Tibial nerve (tissue), 4 donors: ENCODE results near the gene ONECUT1. TPM values are rescaled to one million over a fixed set of nuclear protein-coding genes. Genes with fewer than 3 reads are reported as not detected.

Experiments used
- DNase-seq, 2 donors: peaks; one replicate each; pipeline ENCODE4 v3.0.0-alpha.2; 2019; ENCODE audit warnings: low spot score in 2 of 2
- H3K27ac ChIP-seq, 4 donors: fragments of 200-600 bp; sonication (generic) in 3 of 4; one replicate each; pipeline ENCODE4 v1.5.1; 2017 to 2019; ENCODE audit warnings: mild to moderate bottlenecking in 1 of 4
- H3K27me3 ChIP-seq, 2 donors: fragments of 200-600 bp; sonication (generic) in 1 of 2; one replicate each; pipeline versions ENCODE4 v1.5.1 to v1.6.0; 2017 to 2019
- H3K36me3 ChIP-seq, 3 donors: fragments of 200-600 bp; sonication (generic); one replicate each; pipeline ENCODE4 v1.5.1; 2018 to 2019
- H3K4me1 ChIP-seq, 4 donors: fragments of 200-600 bp; sonication (generic) in 3 of 4; one replicate each; pipeline ENCODE4 v1.5.1; 2017 to 2019
- H3K4me3 ChIP-seq, 4 donors: fragments of 200-600 bp; sonication (generic) in 3 of 4; one replicate each; pipeline ENCODE4 v1.5.1; 2017 to 2019; ENCODE audit warnings: mild to moderate bottlenecking in 1 of 4, moderate library complexity in 1 of 4
- H3K9me3 ChIP-seq, 4 donors: fragments of 200-600 bp; sonication (generic) in 3 of 4; one replicate each; pipeline ENCODE4 v1.5.1; 2017 to 2019
- EP300 ChIP-seq, 2 donors: sonication (generic); formaldehyde crosslinking; IDR thresholded peaks; one replicate each; pipeline ENCODE4 v1.6.1; 2017; ENCODE audit warnings: antibody characterized with exemption in 2 of 2, mild to moderate bottlenecking in 1 of 2
- POLR2A ChIP-seq, 2 donors: fragments of 450-650 bp; IDR thresholded peaks; one replicate each; pipeline ENCODE4 v1.6.1; 2017; ENCODE audit warnings: antibody characterized with exemption in 2 of 2, mild to moderate bottlenecking in 2 of 2, moderate library complexity in 2 of 2
- WGBS, 2 donors: methylation state at CpG; one replicate each; pipeline ENCODE4 v1.1.5; 2018; 5-methylcytosine and 5-hydroxymethylcytosine counted together
- total RNA-seq, 4 donors: library from RNA; depleted of rRNA; stranded (reverse); fragments of >200 nt; gene quantifications; one replicate each; pipeline ENCODE4 v1.1.0, GENCODE V29; 2016
- TF ChIP-seq, protein P1 (sequence below), 5 experiments: fragments of 200-600 bp in 3 of 5; fragments of 450-650 bp in 2 of 5; sonication (generic) in 3 of 5; IDR thresholded peaks; one replicate each; pipeline ENCODE4 v1.5.1; 2016 to 2019; ENCODE audit warnings: antibody characterized with exemption in 5 of 5, mild to moderate bottlenecking in 3 of 5, moderate library complexity in 2 of 5

Gene ONECUT1
- total RNA-seq, 4 donors from 2014 or later: 0.22 to 2.4 TPM; not detected in 2

DNA sequence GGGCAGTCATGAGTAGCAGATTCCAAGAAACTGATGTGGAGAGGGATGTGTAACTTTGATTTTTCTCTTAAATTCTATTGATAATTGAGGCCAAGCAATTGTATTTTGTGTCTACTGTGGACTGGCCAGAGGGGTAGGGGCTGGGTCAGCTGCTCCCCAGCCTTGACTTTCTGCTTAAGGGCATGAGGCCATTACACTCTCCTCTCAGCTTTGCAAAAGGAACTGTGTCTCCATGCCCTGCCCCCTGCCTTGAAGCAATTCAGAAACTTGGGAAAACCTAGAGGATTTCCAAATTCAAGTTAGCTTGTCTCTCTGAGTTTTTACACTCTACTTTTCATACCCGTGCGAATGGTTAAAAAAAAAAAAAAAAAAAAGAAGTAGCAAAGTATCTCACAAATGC, 38.6 kb downstream of the ONECUT1 start:
- WGBS, 2 donors: 61 to 76% methylated on average over 2 of the region's 2 CpGs
- TF ChIP-seq POLR2A (IDR thresholded peaks at IDR 0.05): no peak
- TF ChIP-seq, protein P1, sequence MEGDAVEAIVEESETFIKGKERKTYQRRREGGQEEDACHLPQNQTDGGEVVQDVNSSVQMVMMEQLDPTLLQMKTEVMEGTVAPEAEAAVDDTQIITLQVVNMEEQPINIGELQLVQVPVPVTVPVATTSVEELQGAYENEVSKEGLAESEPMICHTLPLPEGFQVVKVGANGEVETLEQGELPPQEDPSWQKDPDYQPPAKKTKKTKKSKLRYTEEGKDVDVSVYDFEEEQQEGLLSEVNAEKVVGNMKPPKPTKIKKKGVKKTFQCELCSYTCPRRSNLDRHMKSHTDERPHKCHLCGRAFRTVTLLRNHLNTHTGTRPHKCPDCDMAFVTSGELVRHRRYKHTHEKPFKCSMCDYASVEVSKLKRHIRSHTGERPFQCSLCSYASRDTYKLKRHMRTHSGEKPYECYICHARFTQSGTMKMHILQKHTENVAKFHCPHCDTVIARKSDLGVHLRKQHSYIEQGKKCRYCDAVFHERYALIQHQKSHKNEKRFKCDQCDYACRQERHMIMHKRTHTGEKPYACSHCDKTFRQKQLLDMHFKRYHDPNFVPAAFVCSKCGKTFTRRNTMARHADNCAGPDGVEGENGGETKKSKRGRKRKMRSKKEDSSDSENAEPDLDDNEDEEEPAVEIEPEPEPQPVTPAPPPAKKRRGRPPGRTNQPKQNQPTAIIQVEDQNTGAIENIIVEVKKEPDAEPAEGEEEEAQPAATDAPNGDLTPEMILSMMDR (IDR thresholded peaks at IDR 0.05): no peak
- no peak for TF ChIP-seq EP300 (IDR thresholded peaks at IDR 0.05)

GRCh38 chr15:52749258-52749657, 40.9 kb downstream of the ONECUT1 start:
- no peak overlapping the region for H3K4me3 ChIP-seq
- 52 to 58% methylated on average over 4 of the region's 4 CpGs for WGBS, 2 donors
- no peaks in the 10 kb centered on the region for H3K4me1 ChIP-seq
- no peak overlapping the region for H3K27ac ChIP-seq
- DNase-seq: no peak
- peaks cover 0 to 45% of the 10 kb centered on the region in 2 donors for H3K27me3 ChIP-seq
- no peaks in the 10 kb centered on the region for H3K9me3 ChIP-seq
- H3K36me3 ChIP-seq: no peaks in the 10 kb centered on the region
- TF ChIP-seq, protein P1 (IDR thresholded peaks at IDR 0.05): no peak
- TF ChIP-seq EP300 (IDR thresholded peaks at IDR 0.05) (no peak), POLR2A (IDR thresholded peaks at IDR 0.05) (no peak)

More for the DNA sequence above, 38.6 kb downstream of the ONECUT1 start:
- H3K27me3 ChIP-seq: peaks cover 0 to 45% of the 10 kb centered on the region in 2 donors
- no peaks in the 10 kb centered on the region for H3K9me3 ChIP-seq
- H3K27ac ChIP-seq: no peak overlapping the region
- no peaks in the 10 kb centered on the region for H3K36me3 ChIP-seq
- H3K4me3 ChIP-seq: no peak overlapping the region
- DNase-seq: no peak
- no peaks in the 10 kb centered on the region for H3K4me1 ChIP-seq

- no peak for DNase-seq
Measured at GRCh38 chr15:52746162-52746757, 43.9 kb downstream of the ONECUT1 start.

GRCh38 chr15:52745326-52746161, 44.6 kb downstream of the ONECUT1 start:
- TF ChIP-seq EP300 (IDR thresholded peaks at IDR 0.05) (no peak), POLR2A (IDR thresholded peaks at IDR 0.05) (no peak)
- Histone ChIP-seq H3K27ac (no peak overlapping the region), H3K4me3 (no peak overlapping the region), H3K36me3 (no peaks in the 10 kb centered on the region), H3K27me3 (peaks cover 0 to 28% of the 10 kb centered on the region in 2 donors), H3K9me3 (no peaks in the 10 kb centered on the region), H3K4me1 (no peaks in the 10 kb centered on the region)
- no peak for DNase-seq
- WGBS, 2 donors: 64 to 70% methylated on average over 12 of the region's 12 CpGs

More at GRCh38 chr15:52746162-52746757, 43.9 kb downstream of the ONECUT1 start:
- Histone ChIP-seq H3K27ac (no peak overlapping the region), H3K36me3 (no peaks in the 10 kb centered on the region), H3K27me3 (peaks cover 0 to 35% of the 10 kb centered on the region in 2 donors), H3K9me3 (no peaks in the 10 kb centered on the region), H3K4me1 (no peaks in the 10 kb centered on the region), H3K4me3 (no peak overlapping the region)
- TF ChIP-seq POLR2A (IDR thresholded peaks at IDR 0.05) (no peak), EP300 (IDR thresholded peaks at IDR 0.05) (no peak)
- TF ChIP-seq, protein P1 (IDR thresholded peaks at IDR 0.05): no peak
- 49 to 72% methylated on average over 6 of the region's 6 CpGs for WGBS, 2 donors

DNA sequence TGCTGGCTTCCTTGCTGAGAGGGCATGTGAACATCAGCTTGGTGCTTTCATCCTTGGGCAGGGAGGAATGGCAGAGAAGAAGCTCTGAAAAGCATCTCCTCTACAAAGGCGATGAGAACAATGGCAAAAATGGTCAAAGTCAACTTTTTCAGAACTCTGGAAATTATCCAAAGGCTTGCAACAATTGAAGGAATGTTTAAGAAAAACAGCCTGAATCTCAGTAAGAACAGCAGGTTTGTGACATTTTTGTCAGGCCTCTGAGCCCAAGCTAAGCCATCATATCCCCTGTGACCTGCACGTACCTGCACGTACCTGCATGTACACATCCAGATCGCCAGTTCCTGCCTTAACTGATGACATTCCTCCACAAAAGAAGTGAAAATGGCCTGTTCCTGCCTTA, 51.8 kb downstream of the ONECUT1 start:
- 81 to 84% methylated on average over 4 of the region's 4 CpGs for WGBS, 2 donors
- Histone ChIP-seq H3K36me3 (no peaks in the 10 kb centered on the region), H3K9me3 (no peaks in the 10 kb centered on the region), H3K4me1 (peaks cover 0 to 8% (median 0%) of the 10 kb centered on the region in 4 donors), H3K27ac (no peak overlapping the region), H3K27me3 (no peaks in the 10 kb centered on the region), H3K4me3 (no peak overlapping the region)
- TF ChIP-seq EP300 (IDR thresholded peaks at IDR 0.05) (no peak), POLR2A (IDR thresholded peaks at IDR 0.05) (no peak)
- TF ChIP-seq, protein P1 (IDR thresholded peaks at IDR 0.05): no peak
- DNase-seq: no peak
